Sciatic nerve (tissue), 2 donors: ENCODE data around the gene SLC9A5. TPM values are rescaled to one million over a fixed set of nuclear protein-coding genes. Genes with fewer than 3 reads are reported as not detected.

Source experiments
- ATAC-seq: fragments of 200-7000 bp; cut with Tn5 transposase; one replicate; pipeline ENCODE4 v1.9.1; 2020; ENCODE audit warnings: mild to moderate bottlenecking, moderate library complexity
- DNase-seq: peaks from one replicate; pipeline ENCODE4 v3.0.0-alpha.2; 2020; ENCODE audit warnings: low spot score
- intact Hi-C: fragments of 100-400 bp; cut with DNase I; formaldehyde crosslinking; loops from one replicate; pipeline ENCODE4 v1.14.2; 2022
- microRNA-seq: library from miRNA; unstranded; fragments of <30 nt; microRNA quantifications from one replicate; pipeline ENCODE4 v1.2.0, GENCODE V29; 2020
- total RNA-seq: library from RNA; stranded (reverse); fragmentation: NEBNext Ultra II Directional; extraction: Animal tissue kit (Norgen Biotek cat#: 25700); gene quantifications from one replicate; pipeline ENCODE4 v1.2.1, GENCODE V29; 2021
- donor health status: DM: no; HTN: no; CAD: no.
- donor health status: DM: no; HTN: no; CAD: no.

The SLC9A5 gene
- total RNA-seq, 1 donor from 2014 or later: 1.2 TPM

- DNase-seq (no peak), ATAC-seq (no peak)
- intact Hi-C loops: no loop called here
Observed at GRCh38 chr16:67294171-67294757, 45.5 kb downstream of the SLC9A5 start.

- intact Hi-C loops: no loop called here
- DNase-seq: no peak
- ATAC-seq: peak; percentile 36
Observed at GRCh38 chr16:67294938-67295361, 46.2 kb downstream of the SLC9A5 start.

- intact Hi-C loops: no loop called here
- ATAC-seq: no peak
- no peak for DNase-seq
Observed at GRCh38 chr16:67296420-67296819, 47.6 kb downstream of the SLC9A5 start.

- ATAC-seq (no peak), DNase-seq (no peak)
- intact Hi-C loops: no loop called here
Observed at GRCh38 chr16:67298277-67298676, 49.5 kb downstream of the SLC9A5 start.

GRCh38 chr16:67299269-67299668, 50.5 kb downstream of the SLC9A5 start:
- ATAC-seq (no peak), DNase-seq (no peak)
- intact Hi-C loops: no loop called here

- peak; percentile 86 for DNase-seq
Observed at GRCh38 chr16:67301080-67301782, 52.5 kb downstream of the SLC9A5 start.

GRCh38 chr16:67302076-67302475, 53.3 kb downstream of the SLC9A5 start:
- ATAC-seq (peak; percentile 35), DNase-seq (no peak)
- intact Hi-C loops: no loop called here

More at GRCh38 chr16:67301080-67301782, 52.5 kb downstream of the SLC9A5 start:
- peak; percentile 93 for ATAC-seq
- intact Hi-C loops: no loop called here

GRCh38 chr16:67302970-67303369, 54.2 kb downstream of the SLC9A5 start:
- DNase-seq (no peak), ATAC-seq (no peak)
- intact Hi-C loops: no loop called here

- ATAC-seq: no peak
- DNase-seq: no peak
- intact Hi-C loops: no loop called here
Observed at GRCh38 chr16:67304020-67304419, 55.2 kb downstream of the SLC9A5 start.

- no peak for DNase-seq
- intact Hi-C loops: no loop called here
- ATAC-seq: no peak
Observed at GRCh38 chr16:67305216-67306071, 56.7 kb downstream of the SLC9A5 start.

GRCh38 chr16:67310561-67310960, 61.8 kb downstream of the SLC9A5 start:
- intact Hi-C loops: no loop called here
- ATAC-seq (no peak), DNase-seq (no peak)

GRCh38 chr16:67311607-67312488, 63.1 kb downstream of the SLC9A5 start:
- intact Hi-C loops: no loop called here
- ATAC-seq (peak; percentile 83), DNase-seq (no peak)

GRCh38 chr16:67312719-67313118, 63.9 kb downstream of the SLC9A5 start:
- ATAC-seq: no peak
- DNase-seq: no peak
- intact Hi-C loops: no loop called here

- ATAC-seq: no peak
- no peak for DNase-seq
- intact Hi-C loops: no loop called here
Observed at GRCh38 chr16:67317853-67318252, 69.1 kb downstream of the SLC9A5 start.

Small RNA genes within 50 kb of the gene (microRNA-seq; reads per million reads assigned to microRNA genes)
- gene MIR328: 135 reads per million, percentile 60 among the genes with 10 or more reads in this experiment

Other genes starting within 250 kb of the SLC9A5 start
- gene CBFB, start 219.8 kb upstream of the SLC9A5 start, total RNA-seq: 60.3 TPM
- gene PHAF1, start 139.0 kb upstream of the SLC9A5 start, total RNA-seq: 13.2 TPM
- gene B3GNT9, start 98.0 kb upstream of the SLC9A5 start, total RNA-seq: 13.9 TPM
- 11.3 TPM for gene TRADD, start 89.1 kb upstream of the SLC9A5 start, total RNA-seq
- gene FBXL8, start 89.0 kb upstream of the SLC9A5 start, total RNA-seq: 10.1 TPM
- 123 TPM for gene HSF4, start 84.2 kb upstream of the SLC9A5 start, total RNA-seq
- 37.9 TPM for gene NOL3, start 78.4 kb upstream of the SLC9A5 start, total RNA-seq
- 25.7 TPM for gene MATCAP1, start 65.0 kb upstream of the SLC9A5 start, total RNA-seq
- 1.3 TPM for gene EXOC3L1, start 58.8 kb upstream of the SLC9A5 start, total RNA-seq
- 45.0 TPM for gene E2F4, start 56.8 kb upstream of the SLC9A5 start, total RNA-seq
- gene ELMO3, start 49.8 kb upstream of the SLC9A5 start, total RNA-seq: 2.0 TPM
- gene TMEM208, start 21.8 kb upstream of the SLC9A5 start, total RNA-seq: 24.6 TPM
- 35.3 TPM for gene FHOD1, start 1.5 kb upstream of the SLC9A5 start, total RNA-seq
- gene PLEKHG4, start 30.6 kb downstream of the SLC9A5 start, total RNA-seq: 15.0 TPM
- gene KCTD19, start 77.8 kb downstream of the SLC9A5 start, total RNA-seq: 0.53 TPM
- 1.5 TPM for gene LRRC36, start 77.8 kb downstream of the SLC9A5 start, total RNA-seq
- 12.5 TPM for gene TPPP3, start 144.5 kb downstream of the SLC9A5 start, total RNA-seq
- gene ZDHHC1, start 167.5 kb downstream of the SLC9A5 start, total RNA-seq: 16.3 TPM
- gene HSD11B2, start 182.1 kb downstream of the SLC9A5 start, total RNA-seq: 0.53 TPM
- gene ATP6V0D1, start 232.2 kb downstream of the SLC9A5 start, total RNA-seq: 46.4 TPM
- gene AGRP, start 234.6 kb downstream of the SLC9A5 start, total RNA-seq: not detected